Fibroblast of upper back skin (primary cell): ENCODE results near the gene CACNB4.
"Not testable (repeated sequence)": the region's sequence is repeated elsewhere in the genome, so short reads cannot be mapped to it uniquely, and the experiment has no call there.

Experiments
- DNase-seq: peaks from one replicate; pipeline ENCODE4 v3.0.0-alpha.2; 2013

Gene CACNB4

DNA sequence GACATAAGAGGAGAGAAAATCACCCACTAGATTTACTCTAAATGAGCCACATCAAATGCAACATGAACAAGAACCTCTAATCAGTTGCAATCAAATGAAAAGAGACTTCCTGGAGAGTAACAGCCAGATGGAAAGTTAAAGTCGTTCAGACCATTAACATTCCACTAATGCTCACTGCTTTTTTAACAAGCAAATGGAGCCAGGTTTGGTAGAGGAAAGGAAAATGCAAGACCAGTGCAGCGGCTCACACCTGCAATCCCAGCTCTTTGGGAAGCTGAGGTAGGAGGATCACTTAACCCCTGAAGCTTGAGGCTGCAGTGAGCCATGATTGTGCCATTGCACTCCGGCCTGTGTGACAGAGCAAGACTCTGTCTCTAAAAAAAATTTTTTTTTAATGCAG, 48.5 kb downstream of the CACNB4 start:
- no peak for DNase-seq

DNA sequence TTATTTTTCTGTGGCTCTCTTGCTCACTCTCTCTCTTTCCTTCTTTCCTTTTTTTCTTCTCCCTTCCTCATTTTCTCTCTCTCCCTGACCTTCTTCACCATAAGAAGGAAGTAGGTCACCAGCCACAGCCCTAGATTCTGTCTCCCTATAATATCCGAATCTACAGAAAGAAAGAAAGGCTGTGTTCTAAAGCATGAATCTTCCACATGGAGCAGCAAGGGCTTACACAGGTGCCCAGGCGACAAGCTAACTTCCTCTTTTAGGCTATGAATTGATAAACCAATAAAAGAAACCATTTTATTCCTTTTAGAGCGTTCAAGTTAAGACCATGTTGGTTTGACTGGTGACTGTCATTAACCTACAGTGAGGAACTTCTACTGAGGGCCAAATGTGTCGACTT, 49.3 kb downstream of the CACNB4 start:
- DNase-seq = no peak

- no peak for DNase-seq
Measured at GRCh38 chr2:152047824-152048471, 50.9 kb downstream of the CACNB4 start.

DNA sequence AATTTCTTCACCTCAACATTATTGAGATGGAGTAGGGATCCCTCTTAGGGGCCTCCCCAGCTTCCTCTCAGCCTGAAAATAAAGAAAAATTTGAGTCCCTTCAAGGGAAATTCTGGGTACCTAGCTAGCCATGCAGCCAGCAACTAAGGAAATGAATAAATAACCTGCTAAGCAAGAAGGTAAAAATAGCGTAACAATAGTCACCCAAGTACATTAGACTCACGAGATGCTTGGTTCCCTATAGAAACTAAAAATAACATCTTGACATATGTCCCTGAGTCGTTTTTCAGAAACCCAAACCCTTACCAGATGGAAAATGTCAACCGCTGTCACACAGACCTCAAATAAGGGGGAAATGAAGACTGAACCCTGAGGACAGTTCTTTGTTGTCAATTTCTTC, 51.9 kb downstream of the CACNB4 start:
- DNase-seq = no peak

- DNase-seq = no peak
Measured at GRCh38 chr2:152042636-152043615, 55.9 kb downstream of the CACNB4 start.

- no peak for DNase-seq
Measured at GRCh38 chr2:152038441-152038958, 60.3 kb downstream of the CACNB4 start.

GRCh38 chr2:152037743-152038435, 61.0 kb downstream of the CACNB4 start:
- peak; percentile 20 for DNase-seq

- DNase-seq = peak; percentile 71
Measured at GRCh38 chr2:152036611-152037469, 62.0 kb downstream of the CACNB4 start.

- DNase-seq = no peak
Measured at GRCh38 chr2:152034257-152034801, 64.5 kb downstream of the CACNB4 start.

DNA sequence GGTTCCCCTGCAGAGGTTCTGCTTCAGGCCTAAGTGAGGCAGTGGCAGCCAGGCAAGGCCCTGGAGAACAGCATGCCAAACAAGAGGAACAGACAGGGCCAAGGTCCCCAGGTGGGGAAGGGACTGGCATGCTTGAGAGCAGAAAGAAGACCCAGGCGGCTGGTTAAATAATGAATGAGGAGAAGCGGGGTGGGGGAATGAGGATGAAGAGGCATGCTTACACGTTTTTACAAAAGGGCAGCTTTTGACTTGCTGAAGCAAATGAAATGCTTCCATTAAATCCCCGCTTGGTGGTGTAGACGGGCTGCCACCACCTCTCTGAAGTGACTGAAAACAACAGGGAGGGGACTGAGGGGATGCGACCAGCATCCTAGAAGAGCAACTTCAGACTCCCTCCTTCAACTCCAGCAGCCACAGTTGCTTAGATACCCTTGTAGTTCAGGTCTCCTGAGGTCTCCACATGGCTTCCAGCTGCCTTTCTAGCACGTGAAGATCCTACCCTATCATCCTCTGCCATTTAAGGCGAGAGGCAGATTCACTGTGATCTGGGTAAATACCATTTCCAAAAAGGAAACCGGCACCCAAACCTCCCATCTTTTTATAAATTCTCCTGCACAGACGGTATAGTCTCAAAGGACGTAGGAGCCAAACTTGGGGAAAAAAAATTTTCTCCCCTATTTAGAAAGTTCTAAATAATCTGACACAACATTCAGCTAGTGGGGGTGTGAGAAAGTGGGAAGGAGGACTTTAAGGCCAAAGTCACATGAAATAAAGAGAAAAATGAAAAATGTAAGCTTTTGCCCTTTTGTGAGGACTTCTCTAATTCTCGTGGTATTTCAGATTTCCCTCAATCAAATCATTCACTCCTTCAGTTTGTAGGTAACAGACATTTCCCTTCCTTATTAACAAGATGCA, 65.6 kb downstream of the CACNB4 start:
- no peak for DNase-seq

- no peak for DNase-seq
Measured at GRCh38 chr2:152031747-152032306, 67.0 kb downstream of the CACNB4 start.

GRCh38 chr2:152030596-152031328, 68.1 kb downstream of the CACNB4 start:
- not testable (repeated sequence) for DNase-seq

- DNase-seq = no peak
Measured at GRCh38 chr2:152028182-152028862, 70.5 kb downstream of the CACNB4 start.

- DNase-seq = peak; percentile 56
Measured at GRCh38 chr2:152025678-152026287, 73.1 kb downstream of the CACNB4 start.

DNA sequence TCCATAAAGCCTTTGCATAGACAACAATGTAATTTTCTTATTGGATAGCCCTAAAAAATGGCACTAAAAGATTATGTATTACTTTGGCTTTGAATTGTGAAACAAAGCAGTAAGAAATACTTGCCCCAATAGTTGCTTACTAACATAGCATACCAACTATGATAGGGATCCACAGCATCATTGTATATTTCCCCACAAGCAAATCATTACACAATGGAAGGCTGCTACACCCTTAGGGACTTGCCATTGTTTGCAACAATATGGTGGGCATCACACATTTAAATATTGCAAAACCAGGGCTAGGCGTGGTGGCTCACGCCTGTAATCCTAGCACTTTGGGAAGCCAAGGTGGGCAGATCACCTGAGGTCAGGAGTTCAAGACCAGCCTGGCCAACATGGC, 74.4 kb downstream of the CACNB4 start:
- no peak for DNase-seq

DNA sequence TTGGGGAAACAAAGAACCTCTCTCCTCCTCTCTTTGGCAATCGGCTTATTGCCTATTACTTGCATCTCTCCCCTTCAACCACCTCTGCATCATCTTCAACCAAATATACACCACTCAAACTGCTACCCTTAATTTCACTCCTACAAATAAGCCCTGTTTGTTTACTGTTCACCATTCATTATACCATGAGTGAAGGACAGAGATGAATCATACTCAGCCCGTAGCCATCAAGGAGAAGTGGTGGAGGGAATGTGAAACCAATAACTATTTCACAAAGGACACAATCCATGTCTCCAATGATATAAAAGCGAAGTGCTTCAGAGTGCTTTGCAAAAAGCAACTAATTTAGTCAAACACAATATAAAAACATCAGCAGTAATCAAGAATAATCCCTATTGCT, 76.8 kb downstream of the CACNB4 start:
- DNase-seq = no peak

GRCh38 chr2:152021001-152021400, 77.8 kb downstream of the CACNB4 start:
- DNase-seq = not testable (repeated sequence)

DNA sequence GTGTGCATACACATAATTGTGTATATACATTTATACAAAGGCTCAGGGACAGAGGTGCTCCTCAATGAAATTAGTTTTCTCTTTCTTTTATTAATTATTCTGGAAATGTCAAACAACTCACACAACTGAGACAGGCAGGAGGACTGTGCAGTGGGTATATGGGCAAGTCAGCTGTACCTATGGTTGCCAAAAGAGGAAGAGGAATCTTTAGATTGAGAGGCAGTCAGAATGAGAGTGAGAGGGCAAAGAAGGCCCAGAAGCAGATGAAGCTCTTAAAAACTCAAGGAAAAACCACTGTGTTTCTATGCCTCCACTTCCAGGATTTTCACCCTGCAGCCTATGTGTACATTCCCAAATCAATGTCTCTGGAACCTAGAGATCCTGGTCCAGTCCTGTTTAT, 79.1 kb downstream of the CACNB4 start:
- DNase-seq = no peak
